Measurements from ENCODE around the gene TNNC2. TPM values are rescaled to one million over a fixed set of nuclear protein-coding genes. Genes with fewer than 3 reads are reported as not detected.

Gene TNNC2
- total and polyA plus RNA-seq, 2 experiments from 2014 or later = 0.83 TPM; not detected in 1

GRCh38 chr20:45814314-45814713 lies 12.8 kb downstream of the TNNC2 start:
- Histone ChIP-seq H3K27me3 (replicated peaks; ENCODE audit: insufficient read depth) (no peaks in the 10 kb centered on the region), H3K9me3 (ENCODE audit: low read depth) (no peaks in the 10 kb centered on the region), H3K9me2 (ENCODE audit: insufficient read depth) (no peaks in the 10 kb centered on the region), H3K4me3 (peak overlapping the region; percentile 26; the same call in 1 of the 2 replicates), H3K9ac (no peak overlapping the region), H2AFZ (no peak overlapping the region), H3K4me2 (ENCODE audit: unreplicated experiment) (no peak overlapping the region), H4K20me1 (ENCODE audit: insufficient read depth) (no peaks in the 10 kb centered on the region), H3K27ac (no peak overlapping the region), H3K79me2 (ENCODE audit: insufficient read depth) (peaks cover 34% of the 10 kb centered on the region), H3F3A (ENCODE audit: insufficient read depth) (peaks cover 45% of the 10 kb centered on the region), H3K4me1 (ENCODE audit: insufficient read depth) (peaks cover 17% of the 10 kb centered on the region), H3K36me3 (ENCODE audit: low read depth) (peaks cover 16% of the 10 kb centered on the region; the same call in 1 of the 2 replicates)
- in situ Hi-C loops (cut with MboI) = no loop called here
- 77 to 78% methylated on average over 3 of the region's 3 CpGs for WGBS, 2 experiments (ENCODE audit: low coverage in 1 of 2, low lambda C conversion rate in 2 of 2, missing lambda C conversion rate in 2 of 2)
- DNase-seq = no peak
- TF ChIP-seq EZH2phosphoT487 (IDR thresholded peaks at IDR 0.05; ENCODE audit: insufficient read depth, low read depth) (no peak), EZH2 (IDR thresholded peaks at IDR 0.05; ENCODE audit: insufficient read depth, poor library complexity, severe bottlenecking) (no peak)

- Histone ChIP-seq H3K4me3 (peak overlapping the region; percentile 79), H3K79me2 (ENCODE audit: insufficient read depth) (peaks cover 34% of the 10 kb centered on the region), H3K9me2 (ENCODE audit: insufficient read depth) (no peaks in the 10 kb centered on the region), H3K9ac (peak overlapping the region; percentile 81), H3K27me3 (replicated peaks; ENCODE audit: insufficient read depth) (no peaks in the 10 kb centered on the region), H3K4me1 (ENCODE audit: insufficient read depth) (peaks cover 17% of the 10 kb centered on the region), H3F3A (ENCODE audit: insufficient read depth) (peaks cover 44% of the 10 kb centered on the region), H2AFZ (no peak overlapping the region), H3K9me3 (ENCODE audit: low read depth) (no peaks in the 10 kb centered on the region), H3K27ac (no peak overlapping the region), H3K36me3 (ENCODE audit: low read depth) (peaks cover 17% of the 10 kb centered on the region; the same call in 1 of the 2 replicates), H4K20me1 (ENCODE audit: insufficient read depth) (no peaks in the 10 kb centered on the region), H3K4me2 (ENCODE audit: unreplicated experiment) (peak overlapping the region; percentile 88)
- in situ Hi-C loops (cut with MboI) = no loop called here
- TF ChIP-seq EZH2phosphoT487 (IDR thresholded peaks at IDR 0.05; ENCODE audit: insufficient read depth, low read depth) (no peak), EZH2 (IDR thresholded peaks at IDR 0.05; ENCODE audit: insufficient read depth, poor library complexity, severe bottlenecking) (no peak)
- WGBS, 2 experiments (ENCODE audit: low coverage in 1 of 2, low lambda C conversion rate in 2 of 2, missing lambda C conversion rate in 2 of 2) = 64 to 65% methylated on average over 7 of the region's 7 CpGs
- no peak for DNase-seq
Observed at GRCh38 chr20:45813489-45813888, 13.6 kb downstream of the TNNC2 start.

- Histone ChIP-seq H3K9ac (peak overlapping the region; percentile 81), H3K4me1 (ENCODE audit: insufficient read depth) (peaks cover 13% of the 10 kb centered on the region), H3K4me2 (ENCODE audit: unreplicated experiment) (peak overlapping the region; percentile 88), H3K27me3 (replicated peaks; ENCODE audit: insufficient read depth) (no peaks in the 10 kb centered on the region), H3K79me2 (ENCODE audit: insufficient read depth) (peaks cover 34% of the 10 kb centered on the region), H3K9me2 (ENCODE audit: insufficient read depth) (no peaks in the 10 kb centered on the region), H3K4me3 (peak overlapping the region; percentile 79), H3K36me3 (ENCODE audit: low read depth) (peaks cover 23% of the 10 kb centered on the region; the same call in 1 of the 2 replicates), H3F3A (ENCODE audit: insufficient read depth) (peaks cover 38% of the 10 kb centered on the region), H3K27ac (no peak overlapping the region), H2AFZ (peak overlapping the region; percentile 67), H4K20me1 (ENCODE audit: insufficient read depth) (no peaks in the 10 kb centered on the region), H3K9me3 (ENCODE audit: low read depth) (no peaks in the 10 kb centered on the region)
- in situ Hi-C loops (cut with MboI) = no loop called here
- DNase-seq = no peak
- WGBS, 2 experiments (ENCODE audit: low coverage in 1 of 2, low lambda C conversion rate in 2 of 2, missing lambda C conversion rate in 2 of 2) = 5 to 10% methylated on average over 11 of the region's 11 CpGs
- TF ChIP-seq EZH2phosphoT487 (IDR thresholded peaks at IDR 0.05; ENCODE audit: insufficient read depth, low read depth) (no peak), EZH2 (IDR thresholded peaks at IDR 0.05; ENCODE audit: insufficient read depth, poor library complexity, severe bottlenecking) (no peak)
Observed at GRCh38 chr20:45813006-45813340, 14.1 kb downstream of the TNNC2 start.

GRCh38 chr20:45812157-45813005 lies 14.7 kb downstream of the TNNC2 start, which contains the start of gene UBE2C:
UBE2C (plus strand) TSS chr20:45812644; CDS start chr20:45812696, 52 bp downstream.
- Histone ChIP-seq H3K27me3 (replicated peaks; ENCODE audit: insufficient read depth) (no peaks in the 10 kb centered on the region), H3F3A (ENCODE audit: insufficient read depth) (peaks cover 33% of the 10 kb centered on the region), H3K9me2 (ENCODE audit: insufficient read depth) (no peaks in the 10 kb centered on the region), H3K4me1 (ENCODE audit: insufficient read depth) (peaks cover 8% of the 10 kb centered on the region), H3K27ac (peak within 1 kb of the TSS; percentile 74), H4K20me1 (ENCODE audit: insufficient read depth) (no peaks in the 10 kb centered on the region), H3K4me3 (peak within 1 kb of the TSS; percentile 79), H2AFZ (peak within 1 kb of the TSS; percentile 73), H3K36me3 (ENCODE audit: low read depth) (peaks cover 27% of the 10 kb centered on the region), H3K9ac (peak within 1 kb of the TSS; percentile 81), H3K4me2 (ENCODE audit: unreplicated experiment) (peak within 1 kb of the TSS; percentile 88), H3K79me2 (ENCODE audit: insufficient read depth) (peaks cover 34% of the 10 kb centered on the region), H3K9me3 (ENCODE audit: low read depth) (no peaks in the 10 kb centered on the region)
- in situ Hi-C loops (cut with MboI) = no loop called here
- 0% methylated on average over 56 to 61 of the region's 65 CpGs for WGBS, 2 experiments (ENCODE audit: low coverage in 1 of 2, low lambda C conversion rate in 2 of 2, missing lambda C conversion rate in 2 of 2)
- peak; percentile 100 for DNase-seq
- TF ChIP-seq EZH2phosphoT487 (IDR thresholded peaks at IDR 0.05; ENCODE audit: insufficient read depth, low read depth) = no peak

Data from GM23248 (cell line).